MM.1S (cell line): ENCODE measurements around the gene TMEM229B.

Source experiments
- CTCF ChIP-seq: fragments of 300-600 bp; sonication (generic); IDR thresholded peaks from 2 replicates; pipeline ENCODE4 v1.5.1; 2016; ENCODE audit warnings: antibody characterized with exemption, low read length, mixed read lengths
- EZH2phosphoT487 ChIP-seq: fragments of 300-600 bp; sonication (generic); IDR thresholded peaks from 2 replicates; pipeline ENCODE4 v1.6.1; 2018; ENCODE audit warnings: antibody characterized with exemption, low read length

GRCh38 chr14:67453575-67454300, 34.8 kb downstream of the TMEM229B start:
- TF ChIP-seq CTCF (no peak), EZH2phosphoT487 (no peak)
